Effector CD8-positive, alpha-beta T cell (primary cell): ENCODE results near the gene OTOGL.
"Not testable (repeated sequence)": the region's sequence is repeated elsewhere in the genome, so short reads cannot be mapped to it uniquely, and the experiment has no call there.

Experiments
- DNase-seq: peaks from one replicate; lab custom pipeline; 2025; lab: John Stamatoyannopoulos, UW

Gene OTOGL

DNA sequence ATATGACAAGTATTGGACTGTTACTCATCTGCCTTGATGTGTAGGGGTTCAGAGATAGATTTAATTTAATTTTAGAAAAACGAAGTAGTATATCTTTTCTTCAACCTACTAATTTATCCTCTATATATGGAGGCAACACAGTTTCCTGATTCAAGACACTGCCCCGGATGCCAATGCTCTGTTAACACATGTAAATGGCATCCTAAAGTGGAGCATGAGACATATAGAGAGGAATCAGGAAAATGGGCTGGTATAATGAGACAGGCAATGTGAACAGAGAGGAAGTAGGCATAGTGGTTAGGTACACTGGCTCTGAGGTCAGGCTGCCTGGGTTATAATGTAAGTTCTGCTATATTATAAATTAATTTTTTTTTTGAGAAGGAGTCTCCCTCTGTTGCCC is 85.6 kb downstream of the OTOGL start:
- no peak for DNase-seq

DNA sequence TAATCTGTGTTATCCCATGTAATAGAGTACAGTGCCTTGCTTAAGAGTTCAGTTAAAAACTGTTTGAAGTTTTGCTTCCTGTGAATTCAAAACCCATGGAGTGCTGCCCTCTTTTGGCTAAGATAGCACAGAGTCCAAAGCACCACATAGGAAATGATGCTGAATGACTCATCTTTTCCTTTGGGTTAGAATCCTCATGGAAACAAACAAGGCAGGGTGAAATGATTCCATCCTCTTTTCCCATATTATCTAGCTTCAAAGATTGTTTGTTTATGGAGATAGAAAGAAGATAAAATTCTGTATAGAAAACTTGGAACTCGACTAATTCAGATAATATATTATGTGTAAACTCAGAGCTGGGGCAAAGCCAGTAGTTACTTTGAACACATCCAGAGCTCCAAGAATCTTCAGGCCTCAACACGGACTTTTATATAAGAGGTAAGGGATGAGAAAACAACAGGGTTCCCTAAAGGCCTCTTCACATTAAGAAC is 87.4 kb downstream of the OTOGL start:
- no peak for DNase-seq

DNA sequence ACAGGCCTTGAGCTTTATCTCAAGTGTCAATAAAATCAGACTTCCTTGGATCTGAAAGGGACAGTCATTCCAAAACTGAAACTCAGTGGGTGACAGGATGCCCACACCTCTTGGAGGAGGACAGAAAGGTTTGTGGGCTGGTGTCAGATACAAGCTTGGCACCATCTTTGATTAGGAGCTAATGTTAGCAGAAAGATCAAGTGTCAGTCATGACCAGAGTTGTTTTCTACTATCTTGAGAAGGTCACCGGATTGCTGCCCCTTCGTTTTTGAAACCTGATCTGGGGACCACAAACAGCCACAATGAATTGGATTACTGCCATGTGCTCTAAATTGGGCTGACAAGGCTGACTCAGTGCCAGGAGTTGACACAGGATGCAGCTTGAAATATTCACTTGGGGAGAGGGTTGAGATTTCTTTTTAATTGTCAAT is 88.3 kb downstream of the OTOGL start:
- DNase-seq, result no peak

GRCh38 chr12:80188576-80188975 is 89.2 kb downstream of the OTOGL start:
- no peak for DNase-seq

DNA sequence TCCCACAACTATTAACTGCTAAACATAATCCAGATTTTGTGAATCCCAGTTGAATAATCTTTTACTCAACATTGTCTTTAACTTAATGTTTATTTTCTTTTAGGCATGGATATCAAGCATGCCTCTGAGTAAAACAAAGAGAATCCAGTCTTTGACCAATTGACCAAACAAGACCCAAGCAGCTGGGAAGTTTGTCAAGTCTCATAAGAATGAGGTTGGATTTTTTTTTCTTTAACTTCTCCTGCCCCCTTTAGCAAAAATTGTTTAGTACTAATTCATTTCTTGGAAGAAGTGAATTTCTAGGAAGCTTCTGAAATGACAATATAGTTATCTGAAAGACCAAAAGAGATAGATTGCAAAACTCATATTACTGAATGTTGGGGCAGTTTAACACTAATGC is 89.9 kb downstream of the OTOGL start:
- DNase-seq, result no peak

DNA sequence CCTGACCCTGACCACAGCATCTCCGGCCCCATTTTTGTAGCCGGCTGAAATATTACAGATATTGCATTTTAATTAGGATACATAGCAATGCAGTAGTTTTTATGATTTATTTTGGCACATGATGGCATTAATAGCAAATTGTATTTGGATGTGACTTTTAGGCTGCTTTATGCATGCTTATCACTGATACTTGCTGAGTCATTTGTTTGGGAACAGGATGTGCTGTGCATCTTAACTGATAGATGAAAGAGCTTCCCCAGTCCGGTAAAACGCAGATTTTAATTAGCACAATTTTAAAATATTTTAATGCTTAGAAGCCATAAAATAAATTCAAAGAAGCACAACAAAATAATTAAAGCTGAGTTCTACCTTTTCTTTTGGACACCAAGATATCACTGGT is 90.7 kb downstream of the OTOGL start:
- no peak for DNase-seq

- no peak for DNase-seq
Measured at GRCh38 chr12:80192087-80192486, 92.8 kb downstream of the OTOGL start.

- no peak for DNase-seq
Measured at GRCh38 chr12:80193865-80194264, 94.5 kb downstream of the OTOGL start.

GRCh38 chr12:80195074-80195726 is 95.9 kb downstream of the OTOGL start:
- DNase-seq, result no peak

GRCh38 chr12:80195737-80196136 is 96.4 kb downstream of the OTOGL start:
- DNase-seq, result no peak

DNA sequence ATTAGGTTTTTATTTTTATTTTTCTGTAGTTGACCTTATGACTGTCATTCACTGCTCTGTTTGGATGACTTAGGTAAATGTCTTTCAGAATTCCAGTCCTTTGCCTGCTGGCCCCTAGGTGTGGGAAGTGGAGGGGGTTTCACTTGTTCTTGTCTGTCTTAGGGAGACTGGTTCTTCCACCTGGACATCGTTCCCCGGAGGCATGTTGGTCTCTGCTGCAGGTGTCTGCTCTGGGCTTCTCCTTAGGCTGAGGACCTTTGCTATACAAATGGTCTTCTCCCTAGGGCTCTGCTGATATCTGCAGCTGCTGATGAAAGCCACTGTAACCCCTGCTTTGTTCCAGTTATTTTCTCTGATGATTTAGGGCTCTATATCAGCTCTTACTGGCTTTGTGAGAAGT is 97.1 kb downstream of the OTOGL start:
- no peak for DNase-seq

GRCh38 chr12:80198782-80199337 is 99.5 kb downstream of the OTOGL start:
- DNase-seq, result no peak

DNA sequence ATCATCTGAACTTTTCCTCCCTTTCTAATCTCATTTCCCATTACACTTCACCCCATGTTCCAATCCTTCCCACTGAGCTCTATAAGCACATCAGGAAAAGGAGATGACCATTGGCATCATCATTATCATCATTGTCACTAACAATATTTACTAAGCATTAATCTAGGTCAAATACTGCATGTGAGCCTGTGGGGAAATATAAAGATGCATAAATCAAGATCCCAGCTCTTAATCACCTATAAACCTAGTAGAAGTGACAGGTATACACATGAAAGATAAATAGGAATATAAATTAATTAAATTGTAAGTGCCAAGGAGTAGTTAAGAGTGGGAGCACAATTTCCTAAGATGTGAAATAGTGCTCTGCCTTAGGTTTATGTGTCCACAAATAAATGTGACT is 100.6 kb downstream of the OTOGL start:
- DNase-seq, result no peak

DNA sequence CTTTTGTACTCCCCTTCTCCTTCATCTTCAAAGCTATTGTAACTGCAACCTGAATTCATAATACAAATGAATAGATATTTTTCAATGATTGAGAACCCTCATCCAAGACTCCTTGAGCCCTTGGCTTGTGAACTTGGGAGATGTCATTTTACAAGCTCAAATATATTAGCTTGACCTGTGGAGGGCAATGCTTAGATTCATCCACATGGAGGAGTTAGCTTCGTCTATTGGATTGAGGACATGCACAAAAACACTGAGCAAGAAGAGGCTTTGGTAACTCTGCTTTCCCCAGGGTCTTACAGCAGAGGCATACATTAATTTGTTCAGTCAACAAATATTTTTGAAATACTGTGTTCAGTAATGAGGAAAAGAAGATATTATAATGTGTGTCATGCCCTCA is 101.1 kb downstream of the OTOGL start:
- no peak for DNase-seq

DNA sequence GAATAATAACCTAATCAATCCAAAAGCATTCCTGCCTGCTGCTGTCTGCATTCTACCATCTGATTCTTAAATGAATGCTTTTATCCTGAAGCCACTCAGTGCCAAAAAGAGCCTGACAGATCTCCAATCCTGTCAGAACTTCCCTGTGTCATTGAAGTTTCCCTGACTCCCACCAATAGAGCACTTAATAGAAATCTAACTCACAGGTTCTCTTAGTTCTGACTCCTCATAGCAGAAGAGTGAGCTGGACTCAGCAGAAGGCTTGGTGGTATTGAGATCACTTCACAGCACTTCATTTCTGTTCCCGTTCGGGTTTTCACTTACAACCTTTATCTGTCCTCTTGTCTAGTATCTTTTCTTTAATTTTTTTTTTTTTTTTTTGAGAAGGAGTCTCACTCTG is 102.6 kb downstream of the OTOGL start:
- no peak for DNase-seq

DNA sequence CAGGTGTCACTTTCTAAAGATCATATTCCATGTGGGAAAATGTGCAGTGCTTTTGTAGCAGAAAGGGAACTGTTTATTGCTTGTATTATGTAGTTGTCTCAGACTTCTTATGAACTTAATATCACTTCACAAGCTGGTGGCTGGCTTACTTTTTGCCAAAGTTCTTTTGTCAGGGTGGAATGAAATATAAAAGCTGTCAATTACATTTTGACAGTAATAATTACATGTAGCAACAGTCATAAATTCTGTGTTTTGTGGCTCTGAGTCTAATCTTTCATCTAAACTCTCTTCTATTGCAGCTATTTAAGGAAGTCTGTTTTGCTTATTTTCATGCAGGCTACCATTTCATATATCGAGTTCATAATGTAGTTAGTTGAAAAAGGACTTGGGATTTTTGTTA is 106.6 kb downstream of the OTOGL start:
- no peak for DNase-seq

DNA sequence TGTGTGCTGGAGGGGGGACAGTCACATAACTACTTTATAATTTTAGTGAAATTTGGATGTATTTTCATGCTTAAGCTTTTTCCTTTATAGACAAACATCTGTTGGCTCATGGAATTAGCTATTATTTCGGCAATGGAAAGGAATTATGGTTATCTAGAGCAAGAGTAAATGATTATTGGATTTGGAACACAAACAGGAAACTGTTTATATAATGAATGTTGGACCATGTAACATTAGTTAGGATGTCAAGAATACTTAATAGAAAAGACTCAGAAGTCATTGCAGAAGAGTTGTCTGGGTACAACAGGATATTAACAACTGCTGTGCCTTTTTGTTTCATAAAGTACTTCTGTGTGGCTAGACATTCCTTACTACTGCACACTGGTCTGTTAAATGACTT is 108.7 kb downstream of the OTOGL start:
- no peak for DNase-seq

GRCh38 chr12:80211671-80212070 is 112.3 kb downstream of the OTOGL start:
- no peak for DNase-seq

GRCh38 chr12:80212938-80213645 is 113.8 kb downstream of the OTOGL start:
- no peak for DNase-seq

GRCh38 chr12:80213871-80214270 is 114.5 kb downstream of the OTOGL start:
- no peak for DNase-seq

DNA sequence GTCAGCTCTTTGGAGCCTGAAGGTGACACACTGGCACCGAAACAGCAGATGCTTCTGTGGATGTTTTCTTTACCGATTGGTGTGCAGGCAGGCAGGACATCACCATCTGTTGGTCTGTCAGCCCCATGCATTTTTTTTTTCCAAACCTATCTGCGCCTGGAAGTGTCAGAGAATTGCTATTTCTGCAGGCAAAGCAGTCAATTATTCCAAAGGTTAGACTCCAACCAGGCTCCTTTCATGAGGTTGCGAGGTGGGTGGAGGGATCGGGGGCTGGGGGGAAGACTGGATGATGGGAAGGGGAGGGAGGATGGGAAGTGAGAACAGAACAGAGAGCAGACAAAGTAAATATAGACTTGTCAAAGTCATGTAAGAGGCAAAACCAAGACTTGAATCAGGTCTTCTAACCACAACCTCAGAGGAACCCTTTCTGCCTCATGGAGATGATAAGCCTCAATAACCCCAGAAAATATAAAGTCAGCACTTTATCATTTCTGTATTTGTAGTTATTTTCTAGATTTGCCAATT is 117.7 kb downstream of the OTOGL start:
- no peak for DNase-seq

DNA sequence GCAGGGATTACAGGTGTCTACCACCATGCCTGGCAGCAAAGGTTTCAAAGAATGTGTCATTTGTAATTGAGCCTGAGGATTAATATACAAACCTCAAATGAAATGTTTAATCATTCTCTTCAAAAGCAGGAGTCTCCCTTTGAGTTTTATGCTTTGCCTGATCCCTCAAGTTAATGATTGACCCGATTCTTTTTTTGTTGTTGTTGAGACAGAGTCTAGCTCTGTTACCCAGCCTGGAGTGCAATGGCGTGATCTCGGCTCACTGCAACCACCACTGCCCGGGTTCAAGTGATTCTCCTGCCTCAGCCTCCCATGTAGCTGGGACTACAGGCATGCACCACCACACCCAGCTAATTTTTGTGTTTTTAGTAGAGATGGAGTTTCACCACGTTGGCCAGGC is 119.6 kb downstream of the OTOGL start:
- DNase-seq, result not testable (repeated sequence)

- no peak for DNase-seq
Measured at GRCh38 chr12:80219345-80219744, 120.0 kb downstream of the OTOGL start.
